Measurements from ENCODE around the gene B3GAT3. TPM values are rescaled to one million over a fixed set of nuclear protein-coding genes. Genes with fewer than 3 reads are reported as not detected.
A peak's percentile ranks its signal among the peaks of the same experiment; 100 is the strongest.

The B3GAT3 gene
- total and polyA plus RNA-seq, 12 donors = 5.9 to 83.3 (median 35.6) TPM

- H3K9me3 ChIP-seq (replicated peaks in 1 of 3) = no peaks in the 10 kb centered on the region
- DNase-seq = peak in 4 of 7 donors; percentile 63 to 73 (median 66)
- peak overlapping the region; percentile 78 to 98 (median 92) for H3K27ac ChIP-seq
- H3K36me3 ChIP-seq (replicated peaks in 1 of 2) = peaks cover 0 to 40% of the 10 kb centered on the region in 2 donors
- H3K4me3 ChIP-seq = peak overlapping the region; percentile 37 to 99 (median 80)
- intact Hi-C loops (cut with DNase I) = no loop called here
- no peaks in the 10 kb centered on the region for H3K27me3 ChIP-seq
- peaks cover 26 to 34% of the 10 kb centered on the region in 2 donors for H3K4me1 ChIP-seq (replicated peaks in 1 of 2)
- 0 to 1% (median 0%) methylated on average over 8 to 30 of the region's 30 CpGs for WGBS, 4 donors
- TF ChIP-seq POLR2A (IDR thresholded peaks at IDR 0.05) = no peak
These were observed 20.7 kb downstream of the B3GAT3 start for GRCh38 chr11:62601122-62601371.

- peak overlapping the region; percentile 37 to 99 (median 80) for H3K4me3 ChIP-seq
- peak in 1 of 7 donors; percentile 28 for DNase-seq
- peak overlapping the region in 4 of 5 donors; percentile 86 to 98 (median 93) for H3K27ac ChIP-seq
- intact Hi-C loops (cut with DNase I) = no loop called here
- H3K27me3 ChIP-seq = no peaks in the 10 kb centered on the region
- no peak for TF ChIP-seq POLR2A (IDR thresholded peaks at IDR 0.05)
- TF ChIP-seq CTCF (IDR thresholded peaks at IDR 0.05) = no peak
- H3K4me1 ChIP-seq (replicated peaks in 1 of 2) = peaks cover 26 to 34% of the 10 kb centered on the region in 2 donors
- whole genome bisulfite sequencing, 4 donors = 1 to 3% (median 1%) methylated on average over 21 to 26 of the region's 26 CpGs
- no peaks in the 10 kb centered on the region for H3K9me3 ChIP-seq (replicated peaks in 1 of 3)
- H3K36me3 ChIP-seq (replicated peaks in 1 of 2) = peaks cover 0 to 40% of the 10 kb centered on the region in 2 donors
These were observed 21.2 kb downstream of the B3GAT3 start for GRCh38 chr11:62600367-62601121.

GRCh38 chr11:62599901-62600300 lies 21.9 kb downstream of the B3GAT3 start:
- no peaks in the 10 kb centered on the region for H3K27me3 ChIP-seq
- 32 to 38% (median 36%) methylated on average over 5 of the region's 5 CpGs for WGBS, 4 donors
- H3K4me1 ChIP-seq (replicated peaks in 1 of 2) = peaks cover 26 to 34% of the 10 kb centered on the region in 2 donors
- peaks cover 0 to 40% of the 10 kb centered on the region in 2 donors for H3K36me3 ChIP-seq (replicated peaks in 1 of 2)
- H3K9me3 ChIP-seq (replicated peaks in 1 of 3) = no peaks in the 10 kb centered on the region
- TF ChIP-seq POLR2A (IDR thresholded peaks at IDR 0.05) (no peak), CTCF (IDR thresholded peaks at IDR 0.05) (no peak)
- intact Hi-C loops (cut with DNase I) = no loop called here
- peak overlapping the region in 3 of 5 donors; percentile 86 to 98 (median 94) for H3K27ac ChIP-seq
- no peak for DNase-seq
- peak overlapping the region in 2 of 4 donors; percentile 87 to 99 for H3K4me3 ChIP-seq

GRCh38 chr11:62599069-62599696 lies 22.6 kb downstream of the B3GAT3 start:
- Histone ChIP-seq H3K9me3 (replicated peaks in 1 of 3) (no peaks in the 10 kb centered on the region), H3K4me1 (replicated peaks in 1 of 2) (peaks cover 26 to 34% of the 10 kb centered on the region in 2 donors), H3K4me3 (peak overlapping the region in 1 of 4 donors; percentile 99), H3K27ac (peak overlapping the region in 3 of 5 donors; percentile 86 to 98 (median 94)), H3K36me3 (replicated peaks in 1 of 2) (peaks cover 0 to 46% of the 10 kb centered on the region in 2 donors), H3K27me3 (no peaks in the 10 kb centered on the region)
- TF ChIP-seq POLR2A (IDR thresholded peaks at IDR 0.05) (no peak), CTCF (IDR thresholded peaks at IDR 0.05) (no peak)
- DNase-seq = peak; percentile 90 to 99 (median 98)
- intact Hi-C loops (cut with DNase I) = no loop called here
- 27 to 40% (median 34%) methylated on average over 5 to 7 of the region's 7 CpGs for WGBS, 4 donors
